GM23338 (cell line): ENCODE data around the gene ARL6IP4. TPM values are rescaled to one million over a fixed set of nuclear protein-coding genes. Genes with fewer than 3 reads are reported as not detected.

Experiments used
- ATAC-seq: fragments of 200-7000 bp; cut with Tn5 transposase; 3 replicates; pipeline ENCODE4 v1.9.1; 2020
- DNase-seq: peaks from one replicate; pipeline ENCODE4 v3.0.0-alpha.2; 2015; ENCODE audit warnings: low spot score
- H2AFZ ChIP-seq: fragments of 200-600 bp; sonication (generic); 2 replicates; pipeline ENCODE4 v1.8.0; 2016; ENCODE audit warnings: antibody characterized with exemption, mild to moderate bottlenecking, moderate library complexity
- H3F3A ChIP-seq: fragments of 200-600 bp; sonication (generic); replicated peaks from 2 replicates; pipeline ENCODE4 v1.8.0; 2017; ENCODE audit warnings: antibody characterized with exemption, mixed run types, low read depth
- H3K27ac ChIP-seq: fragments of 200-600 bp; sonication (generic); 2 replicates; pipeline ENCODE4 v1.6.1; 2016; ENCODE audit warnings: low read depth
- H3K27me3 ChIP-seq: fragments of 200-600 bp; sonication (generic); 2 replicates; pipeline ENCODE4 v1.8.0; 2016; ENCODE audit warnings: mild to moderate bottlenecking, mixed run types, moderate library complexity; ENCODE audit not compliant: insufficient read depth
- H3K36me3 ChIP-seq: fragments of 200-600 bp; sonication (generic); 2 replicates; pipeline ENCODE4 v1.8.0; 2016; ENCODE audit warnings: mild to moderate bottlenecking; ENCODE audit not compliant: insufficient read depth
- H3K4me1 ChIP-seq: fragments of 200-600 bp; sonication (generic); 2 replicates; pipeline ENCODE4 v1.8.0; 2016; ENCODE audit warnings: mild to moderate bottlenecking, moderate library complexity; ENCODE audit not compliant: insufficient read depth
- H3K4me2 ChIP-seq: fragments of 200-600 bp; sonication (generic); 2 replicates; pipeline ENCODE4 v1.7.1; 2017; ENCODE audit warnings: mixed run types
- H3K4me3 ChIP-seq: fragments of 200-600 bp; sonication (generic); 2 replicates; pipeline ENCODE4 v1.6.1; 2016; ENCODE audit warnings: mixed run types
- H3K79me2 ChIP-seq: fragments of 200-600 bp; sonication (generic); replicated peaks from 2 replicates; pipeline ENCODE4 v1.8.0; 2017; ENCODE audit warnings: mild to moderate bottlenecking; ENCODE audit not compliant: insufficient read depth
- H3K9me2 ChIP-seq: fragments of 200-600 bp; sonication (generic); 2 replicates; pipeline ENCODE4 v1.8.0; 2017; ENCODE audit not compliant: insufficient read depth
- H4K20me1 ChIP-seq: fragments of 200-600 bp; sonication (generic); replicated peaks from 2 replicates; pipeline ENCODE4 v1.8.0; 2017; ENCODE audit warnings: mild to moderate bottlenecking; ENCODE audit not compliant: insufficient read depth
- H3K27ac Mint-ChIP-seq: 2 replicates; pipeline ENCODE4 v1.8.0; 2020; ENCODE audit warnings: inconsistent platforms, mild to moderate bottlenecking, moderate library complexity, mixed read lengths
- H3K27me3 Mint-ChIP-seq: 3 replicates; pipeline ENCODE4 v1.8.0; 2022; ENCODE audit warnings: low read depth, mild to moderate bottlenecking, moderate library complexity, mixed read lengths, inconsistent platforms; ENCODE audit not compliant: insufficient read depth, poor library complexity
- H3K36me3 Mint-ChIP-seq: 3 replicates; pipeline ENCODE4 v1.8.0; 2021; ENCODE audit warnings: low read depth, mild to moderate bottlenecking, inconsistent platforms, moderate library complexity, mixed read lengths
- H3K4me1 Mint-ChIP-seq: 3 replicates; pipeline ENCODE4 v1.8.0; 2020; ENCODE audit warnings: mild to moderate bottlenecking, inconsistent platforms, mixed read lengths
- H3K4me3 Mint-ChIP-seq: 3 replicates; pipeline ENCODE4 v1.8.0; 2021; ENCODE audit warnings: moderate library complexity, mild to moderate bottlenecking, inconsistent platforms, mixed read lengths
- H3K9me3 Mint-ChIP-seq: 3 replicates; pipeline ENCODE4 v1.8.0; 2020; ENCODE audit warnings: moderate library complexity, mild to moderate bottlenecking, inconsistent platforms, mixed read lengths
- CREB1 ChIP-seq: fragments of 250-450 bp; sonication (Bioruptor Pico); IDR thresholded peaks from 2 replicates; pipeline ENCODE4 v1.5.0; 2020; ENCODE audit warnings: low read depth, mild to moderate bottlenecking, moderate library complexity
- EZH2 ChIP-seq: fragments of 200-600 bp; sonication (generic); IDR thresholded peaks from one replicate; pipeline ENCODE4 v1.8.0; 2017; ENCODE audit warnings: antibody characterized with exemption, mild to moderate bottlenecking, low read depth; ENCODE audit not compliant: unreplicated experiment
- EZH2phosphoT487 ChIP-seq: fragments of 200-600 bp; sonication (generic); IDR thresholded peaks from one replicate; pipeline ENCODE4 v1.8.1; 2018; ENCODE audit warnings: antibody characterized with exemption; ENCODE audit not compliant: unreplicated experiment
- JUNB ChIP-seq: IDR thresholded peaks from one replicate; pipeline ENCODE4 v1.6.1; 2016; ENCODE audit warnings: antibody characterized with exemption; ENCODE audit not compliant: unreplicated experiment
- NANOG ChIP-seq: IDR thresholded peaks from 2 replicates; pipeline ENCODE4 v1.6.1; 2016; ENCODE audit warnings: antibody characterized with exemption, borderline replicate concordance
- POLR2AphosphoS5 ChIP-seq: IDR thresholded peaks from 2 replicates; pipeline ENCODE4 v1.6.1; 2016; ENCODE audit warnings: antibody characterized with exemption, low read depth
- STAT1 ChIP-seq: IDR thresholded peaks from one replicate; pipeline ENCODE4 v1.6.1; 2016; ENCODE audit warnings: antibody characterized with exemption; ENCODE audit not compliant: unreplicated experiment
- ZNF114 ChIP-seq: fragments of 250-450 bp; sonication (Bioruptor Pico); IDR thresholded peaks from 2 replicates; pipeline ENCODE4 v1.5.0; 2020; ENCODE audit warnings: mild to moderate bottlenecking, moderate library complexity
- ZNF331 ChIP-seq: fragments of 250-450 bp; sonication (Bioruptor Pico); IDR thresholded peaks from 2 replicates; pipeline ENCODE4 v1.5.0; 2020; ENCODE audit warnings: low read depth, mild to moderate bottlenecking, moderate library complexity
- polyA plus RNA-seq: library from polyadenylated mRNA; unstranded; fragments of >200 nt; fragmentation: Nextera tagmentation; extraction: Ambion mirVana; gene quantifications from 2 replicates; pipeline ENCODE4 v1.2.1, GENCODE V29; 2016
- total RNA-seq: library from RNA; depleted of rRNA; stranded (reverse); fragments of >200 nt; shearing (Covaris generic); gene quantifications from 2 replicates; pipeline ENCODE4 v1.2.3, GENCODE V29; 2014
- TF ChIP-seq, protein P1 (sequence below): IDR thresholded peaks from 2 replicates; pipeline ENCODE4 v1.6.1; 2016; ENCODE audit warnings: antibody characterized with exemption
- TF ChIP-seq, protein P2 (sequence below), 2 experiments: fragments of 200-600 bp in 1 of 2; sonication (generic) in 1 of 2; conservative IDR thresholded peaks; 2 replicates each; pipeline versions ENCODE4 v1.5.1 to v1.6.1; 2016 to 2017; ENCODE audit warnings: antibody characterized with exemption in 2 of 2, low read depth in 2 of 2, mild to moderate bottlenecking in 2 of 2, moderate library complexity in 1 of 2
- TF ChIP-seq, protein P3 (sequence below): fragments of 250-450 bp; sonication (Bioruptor Pico); IDR thresholded peaks from 2 replicates; pipeline ENCODE4 v1.5.0; 2020; ENCODE audit warnings: mild to moderate bottlenecking, moderate library complexity
- TF ChIP-seq, protein P4 (sequence below): IDR thresholded peaks from one replicate; pipeline ENCODE4 v1.6.1; 2018; ENCODE audit warnings: antibody characterized with exemption; ENCODE audit not compliant: unreplicated experiment

The ARL6IP4 gene
- total and polyA plus RNA-seq, 2 experiments from 2014 or later, result 85.5 to 169 TPM

DNA sequence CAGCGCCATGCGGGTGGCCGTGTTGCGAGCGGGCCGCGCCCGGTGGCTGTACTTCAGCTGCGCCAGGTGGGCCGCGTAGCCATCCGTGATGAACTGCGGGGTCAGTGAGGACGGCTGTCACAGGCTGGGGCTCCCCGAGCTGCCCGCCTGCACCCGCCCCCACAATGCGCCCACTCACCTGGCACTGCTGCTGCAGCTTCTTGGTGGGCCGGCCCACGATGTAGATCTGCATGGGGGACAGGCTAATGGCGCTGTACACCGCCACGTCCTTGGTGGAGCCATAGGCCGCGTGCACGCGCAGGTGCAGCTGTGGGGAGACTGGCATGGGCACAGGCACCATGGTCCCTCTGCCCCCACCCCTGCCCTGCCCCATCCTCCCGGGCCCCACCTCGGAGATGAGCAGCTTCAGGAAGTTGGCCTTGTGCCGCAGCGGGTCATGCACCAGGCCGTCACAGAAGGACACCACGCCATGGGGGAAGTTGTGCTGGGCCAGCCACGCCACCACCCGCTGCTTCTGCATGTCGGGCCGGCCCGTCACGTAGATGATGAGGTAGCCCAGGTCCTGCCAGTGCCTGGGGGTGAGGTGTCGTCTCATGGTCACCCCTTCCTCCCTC is 5.9 kb downstream of the ARL6IP4 start:
- Mint-ChIP-seq H3K27ac (no peak overlapping the region), H3K27me3 (peaks cover 10% of the 10 kb centered on the region), H3K9me3 (no peaks in the 10 kb centered on the region), H3K36me3 (no peaks in the 10 kb centered on the region; the same call in 2 of the 3 replicates), H3K4me3 (no peak overlapping the region), H3K4me1 (peaks cover 19% of the 10 kb centered on the region)
- Histone ChIP-seq H3K4me3 (no peak overlapping the region), H3K4me1 (peaks cover 8% of the 10 kb centered on the region; the same call in 1 of the 2 replicates), H2AFZ (no peak overlapping the region), H3K79me2 (peaks cover 6% of the 10 kb centered on the region; the same call in 1 of the 2 replicates), H3F3A (no peaks in the 10 kb centered on the region), H3K9me2 (no peaks in the 10 kb centered on the region), H3K4me2 (no peak overlapping the region), H4K20me1 (no peaks in the 10 kb centered on the region), H3K27ac (no peak overlapping the region), H3K27me3 (no peaks in the 10 kb centered on the region), H3K36me3 (no peaks in the 10 kb centered on the region; the same call in 1 of the 2 replicates)
- TF ChIP-seq, protein P1, sequence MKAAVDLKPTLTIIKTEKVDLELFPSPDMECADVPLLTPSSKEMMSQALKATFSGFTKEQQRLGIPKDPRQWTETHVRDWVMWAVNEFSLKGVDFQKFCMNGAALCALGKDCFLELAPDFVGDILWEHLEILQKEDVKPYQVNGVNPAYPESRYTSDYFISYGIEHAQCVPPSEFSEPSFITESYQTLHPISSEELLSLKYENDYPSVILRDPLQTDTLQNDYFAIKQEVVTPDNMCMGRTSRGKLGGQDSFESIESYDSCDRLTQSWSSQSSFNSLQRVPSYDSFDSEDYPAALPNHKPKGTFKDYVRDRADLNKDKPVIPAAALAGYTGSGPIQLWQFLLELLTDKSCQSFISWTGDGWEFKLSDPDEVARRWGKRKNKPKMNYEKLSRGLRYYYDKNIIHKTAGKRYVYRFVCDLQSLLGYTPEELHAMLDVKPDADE, result no peak
- TF ChIP-seq, protein P2, sequence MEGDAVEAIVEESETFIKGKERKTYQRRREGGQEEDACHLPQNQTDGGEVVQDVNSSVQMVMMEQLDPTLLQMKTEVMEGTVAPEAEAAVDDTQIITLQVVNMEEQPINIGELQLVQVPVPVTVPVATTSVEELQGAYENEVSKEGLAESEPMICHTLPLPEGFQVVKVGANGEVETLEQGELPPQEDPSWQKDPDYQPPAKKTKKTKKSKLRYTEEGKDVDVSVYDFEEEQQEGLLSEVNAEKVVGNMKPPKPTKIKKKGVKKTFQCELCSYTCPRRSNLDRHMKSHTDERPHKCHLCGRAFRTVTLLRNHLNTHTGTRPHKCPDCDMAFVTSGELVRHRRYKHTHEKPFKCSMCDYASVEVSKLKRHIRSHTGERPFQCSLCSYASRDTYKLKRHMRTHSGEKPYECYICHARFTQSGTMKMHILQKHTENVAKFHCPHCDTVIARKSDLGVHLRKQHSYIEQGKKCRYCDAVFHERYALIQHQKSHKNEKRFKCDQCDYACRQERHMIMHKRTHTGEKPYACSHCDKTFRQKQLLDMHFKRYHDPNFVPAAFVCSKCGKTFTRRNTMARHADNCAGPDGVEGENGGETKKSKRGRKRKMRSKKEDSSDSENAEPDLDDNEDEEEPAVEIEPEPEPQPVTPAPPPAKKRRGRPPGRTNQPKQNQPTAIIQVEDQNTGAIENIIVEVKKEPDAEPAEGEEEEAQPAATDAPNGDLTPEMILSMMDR (conservative IDR thresholded peaks at IDR 0.05; ENCODE audit: low read depth in 2 of 2), result no peak
- TF ChIP-seq POLR2AphosphoS5 (no peak), NANOG (no peak), STAT1 (no peak), ZNF114 (CRISPR knock-in tag) (no peak), JUNB (no peak), ZNF331 (CRISPR knock-in tag) (no peak), CREB1 (CRISPR knock-in tag) (no peak), EZH2 (no peak), EZH2phosphoT487 (no peak)
- TF ChIP-seq, protein P3, sequence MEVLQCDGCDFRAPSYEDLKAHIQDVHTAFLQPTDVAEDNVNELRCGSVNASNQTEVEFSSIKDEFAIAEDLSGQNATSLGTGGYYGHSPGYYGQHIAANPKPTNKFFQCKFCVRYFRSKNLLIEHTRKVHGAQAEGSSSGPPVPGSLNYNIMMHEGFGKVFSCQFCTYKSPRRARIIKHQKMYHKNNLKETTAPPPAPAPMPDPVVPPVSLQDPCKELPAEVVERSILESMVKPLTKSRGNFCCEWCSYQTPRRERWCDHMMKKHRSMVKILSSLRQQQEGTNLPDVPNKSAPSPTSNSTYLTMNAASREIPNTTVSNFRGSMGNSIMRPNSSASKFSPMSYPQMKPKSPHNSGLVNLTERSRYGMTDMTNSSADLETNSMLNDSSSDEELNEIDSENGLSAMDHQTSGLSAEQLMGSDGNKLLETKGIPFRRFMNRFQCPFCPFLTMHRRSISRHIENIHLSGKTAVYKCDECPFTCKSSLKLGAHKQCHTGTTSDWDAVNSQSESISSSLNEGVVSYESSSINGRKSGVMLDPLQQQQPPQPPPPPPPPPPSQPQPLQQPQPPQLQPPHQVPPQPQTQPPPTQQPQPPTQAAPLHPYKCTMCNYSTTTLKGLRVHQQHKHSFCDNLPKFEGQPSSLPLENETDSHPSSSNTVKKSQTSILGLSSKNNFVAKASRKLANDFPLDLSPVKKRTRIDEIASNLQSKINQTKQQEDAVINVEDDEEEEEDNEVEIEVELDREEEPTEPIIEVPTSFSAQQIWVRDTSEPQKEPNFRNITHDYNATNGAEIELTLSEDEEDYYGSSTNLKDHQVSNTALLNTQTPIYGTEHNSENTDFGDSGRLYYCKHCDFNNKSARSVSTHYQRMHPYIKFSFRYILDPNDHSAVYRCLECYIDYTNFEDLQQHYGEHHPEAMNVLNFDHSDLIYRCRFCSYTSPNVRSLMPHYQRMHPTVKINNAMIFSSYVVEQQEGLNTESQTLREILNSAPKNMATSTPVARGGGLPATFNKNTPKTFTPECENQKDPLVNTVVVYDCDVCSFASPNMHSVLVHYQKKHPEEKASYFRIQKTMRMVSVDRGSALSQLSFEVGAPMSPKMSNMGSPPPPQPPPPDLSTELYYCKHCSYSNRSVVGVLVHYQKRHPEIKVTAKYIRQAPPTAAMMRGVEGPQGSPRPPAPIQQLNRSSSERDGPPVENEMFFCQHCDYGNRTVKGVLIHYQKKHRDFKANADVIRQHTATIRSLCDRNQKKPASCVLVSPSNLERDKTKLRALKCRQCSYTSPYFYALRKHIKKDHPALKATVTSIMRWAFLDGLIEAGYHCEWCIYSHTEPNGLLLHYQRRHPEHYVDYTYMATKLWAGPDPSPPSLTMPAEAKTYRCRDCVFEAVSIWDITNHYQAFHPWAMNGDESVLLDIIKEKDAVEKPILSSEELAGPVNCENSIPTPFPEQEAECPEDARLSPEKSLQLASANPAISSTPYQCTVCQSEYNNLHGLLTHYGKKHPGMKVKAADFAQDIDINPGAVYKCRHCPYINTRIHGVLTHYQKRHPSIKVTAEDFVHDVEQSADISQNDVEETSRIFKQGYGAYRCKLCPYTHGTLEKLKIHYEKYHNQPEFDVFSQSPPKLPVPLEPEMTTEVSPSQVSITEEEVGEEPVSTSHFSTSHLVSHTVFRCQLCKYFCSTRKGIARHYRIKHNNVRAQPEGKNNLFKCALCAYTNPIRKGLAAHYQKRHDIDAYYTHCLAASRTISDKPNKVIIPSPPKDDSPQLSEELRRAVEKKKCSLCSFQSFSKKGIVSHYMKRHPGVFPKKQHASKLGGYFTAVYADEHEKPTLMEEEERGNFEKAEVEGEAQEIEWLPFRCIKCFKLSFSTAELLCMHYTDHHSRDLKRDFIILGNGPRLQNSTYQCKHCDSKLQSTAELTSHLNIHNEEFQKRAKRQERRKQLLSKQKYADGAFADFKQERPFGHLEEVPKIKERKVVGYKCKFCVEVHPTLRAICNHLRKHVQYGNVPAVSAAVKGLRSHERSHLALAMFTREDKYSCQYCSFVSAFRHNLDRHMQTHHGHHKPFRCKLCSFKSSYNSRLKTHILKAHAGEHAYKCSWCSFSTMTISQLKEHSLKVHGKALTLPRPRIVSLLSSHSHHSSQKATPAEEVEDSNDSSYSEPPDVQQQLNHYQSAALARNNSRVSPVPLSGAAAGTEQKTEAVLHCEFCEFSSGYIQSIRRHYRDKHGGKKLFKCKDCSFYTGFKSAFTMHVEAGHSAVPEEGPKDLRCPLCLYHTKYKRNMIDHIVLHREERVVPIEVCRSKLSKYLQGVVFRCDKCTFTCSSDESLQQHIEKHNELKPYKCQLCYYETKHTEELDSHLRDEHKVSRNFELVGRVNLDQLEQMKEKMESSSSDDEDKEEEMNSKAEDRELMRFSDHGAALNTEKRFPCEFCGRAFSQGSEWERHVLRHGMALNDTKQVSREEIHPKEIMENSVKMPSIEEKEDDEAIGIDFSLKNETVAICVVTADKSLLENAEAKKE (CRISPR knock-in tag), result no peak
- TF ChIP-seq, protein P4, sequence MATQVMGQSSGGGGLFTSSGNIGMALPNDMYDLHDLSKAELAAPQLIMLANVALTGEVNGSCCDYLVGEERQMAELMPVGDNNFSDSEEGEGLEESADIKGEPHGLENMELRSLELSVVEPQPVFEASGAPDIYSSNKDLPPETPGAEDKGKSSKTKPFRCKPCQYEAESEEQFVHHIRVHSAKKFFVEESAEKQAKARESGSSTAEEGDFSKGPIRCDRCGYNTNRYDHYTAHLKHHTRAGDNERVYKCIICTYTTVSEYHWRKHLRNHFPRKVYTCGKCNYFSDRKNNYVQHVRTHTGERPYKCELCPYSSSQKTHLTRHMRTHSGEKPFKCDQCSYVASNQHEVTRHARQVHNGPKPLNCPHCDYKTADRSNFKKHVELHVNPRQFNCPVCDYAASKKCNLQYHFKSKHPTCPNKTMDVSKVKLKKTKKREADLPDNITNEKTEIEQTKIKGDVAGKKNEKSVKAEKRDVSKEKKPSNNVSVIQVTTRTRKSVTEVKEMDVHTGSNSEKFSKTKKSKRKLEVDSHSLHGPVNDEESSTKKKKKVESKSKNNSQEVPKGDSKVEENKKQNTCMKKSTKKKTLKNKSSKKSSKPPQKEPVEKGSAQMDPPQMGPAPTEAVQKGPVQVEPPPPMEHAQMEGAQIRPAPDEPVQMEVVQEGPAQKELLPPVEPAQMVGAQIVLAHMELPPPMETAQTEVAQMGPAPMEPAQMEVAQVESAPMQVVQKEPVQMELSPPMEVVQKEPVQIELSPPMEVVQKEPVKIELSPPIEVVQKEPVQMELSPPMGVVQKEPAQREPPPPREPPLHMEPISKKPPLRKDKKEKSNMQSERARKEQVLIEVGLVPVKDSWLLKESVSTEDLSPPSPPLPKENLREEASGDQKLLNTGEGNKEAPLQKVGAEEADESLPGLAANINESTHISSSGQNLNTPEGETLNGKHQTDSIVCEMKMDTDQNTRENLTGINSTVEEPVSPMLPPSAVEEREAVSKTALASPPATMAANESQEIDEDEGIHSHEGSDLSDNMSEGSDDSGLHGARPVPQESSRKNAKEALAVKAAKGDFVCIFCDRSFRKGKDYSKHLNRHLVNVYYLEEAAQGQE, result no peak
- no peak for ATAC-seq
- no peak for DNase-seq
